Fibroblast of lung (primary cell): Measurements from ENCODE around the gene HCFC2. TPM values are rescaled to one million over a fixed set of nuclear protein-coding genes. Genes with fewer than 3 reads are reported as not detected.
A peak's percentile ranks its signal among the peaks of the same experiment; 100 is the strongest.

Experiments
- DNase-seq, 2 donors: peaks; one replicate each; pipeline versions ENCODE4 v3.0.0 to v3.0.0-alpha.2; 2010; ENCODE audit warnings: low read depth in 2 of 2
- H2AFZ ChIP-seq: 2 replicates; pipeline ENCODE4 v1.5.1; 2012; ENCODE audit warnings: low read length, control low read depth, inconsistent platforms
- H3K27ac ChIP-seq: 2 replicates; pipeline ENCODE4 v1.5.1; 2011; ENCODE audit warnings: low read length, control low read depth; ENCODE audit not compliant: insufficient read depth
- H3K27me3 ChIP-seq: 2 replicates; pipeline ENCODE4 v1.5.1; 2011; ENCODE audit warnings: mild to moderate bottlenecking, low read length; ENCODE audit not compliant: control insufficient read depth, insufficient read depth
- H3K36me3 ChIP-seq: 2 replicates; pipeline ENCODE4 v1.5.1; 2011; ENCODE audit warnings: low read length; ENCODE audit not compliant: control insufficient read depth, insufficient read depth
- H3K4me1 ChIP-seq: 2 replicates; pipeline ENCODE4 v1.5.1; 2011; ENCODE audit warnings: low read length; ENCODE audit not compliant: control insufficient read depth, insufficient read depth; ENCODE audit errors: extremely low read depth
- H3K4me2 ChIP-seq: 2 replicates; pipeline ENCODE4 v1.5.1; 2011; ENCODE audit warnings: low read length, control low read depth; ENCODE audit not compliant: insufficient read depth; ENCODE audit errors: extremely low read depth
- H3K4me3 ChIP-seq, 4 experiments: fragments of 200-600 bp in 1 of 4; sonication (generic) in 1 of 4; replicated peaks in 1 of 4; 2 replicates each; pipeline ENCODE4 v1.5.1; 2011 to 2016; ENCODE audit warnings: low read length in 4 of 4, low read depth in 3 of 4, mild to moderate bottlenecking in 3 of 4, control low read depth in 2 of 4, inconsistent platforms in 1 of 4, mixed read lengths in 1 of 4; ENCODE audit not compliant: insufficient read depth in 1 of 4; ENCODE audit errors: control extremely low read depth in 1 of 4
- H3K79me2 ChIP-seq: 2 replicates; pipeline ENCODE4 v1.5.1; 2012; ENCODE audit warnings: mild to moderate bottlenecking, low read length, inconsistent platforms; ENCODE audit not compliant: control insufficient read depth, insufficient read depth
- H3K9ac ChIP-seq: 2 replicates; pipeline ENCODE4 v1.5.1; 2011; ENCODE audit warnings: mild to moderate bottlenecking, low read length, control low read depth; ENCODE audit not compliant: insufficient read depth
- H3K9me3 ChIP-seq: 2 replicates; pipeline ENCODE4 v1.5.1; 2012; ENCODE audit warnings: low read depth, low read length; ENCODE audit not compliant: control insufficient read depth, insufficient read depth
- H4K20me1 ChIP-seq: 2 replicates; pipeline ENCODE4 v1.5.1; 2011; ENCODE audit warnings: low read length; ENCODE audit not compliant: control insufficient read depth, insufficient read depth; ENCODE audit errors: extremely low read depth
- CTCF ChIP-seq, 2 donors: IDR thresholded peaks in 1 of 2; conservative IDR thresholded peaks in 1 of 2; 1 replicate in 1 of 2; 2 replicates in 1 of 2; pipeline ENCODE4 v1.5.1; 2011 to 2012; ENCODE audit warnings: low read length in 2 of 2, control low read depth in 1 of 2, inconsistent platforms in 1 of 2, low read depth in 1 of 2, mild to moderate bottlenecking in 1 of 2
- EZH2 ChIP-seq: IDR thresholded peaks from 2 replicates; pipeline ENCODE4 v1.5.1; 2012; ENCODE audit warnings: low read length, control low read depth, mild to moderate bottlenecking; ENCODE audit errors: missing control alignments
- polyA plus RNA-seq, 2 donors: library from polyadenylated mRNA; depleted of rRNA in 1 of 2; stranded (reverse) in 1 of 2; unstranded in 1 of 2; fragments of >200 nt; gene quantifications; 2 replicates each; pipeline ENCODE4 v1.2.1, GENCODE V29; 2011 to 2012; ENCODE audit warnings: missing spikeins in 1 of 2
- total RNA-seq: library from RNA; depleted of rRNA; stranded (reverse); fragments of >200 nt; gene quantifications from 2 replicates; pipeline ENCODE4 v1.2.1, GENCODE V29; 2014

Gene HCFC2
- total and polyA plus RNA-seq, 2 donors (not counting 1 experiment from before 2014, with no cell fraction given), result 27.0 to 36.2 TPM

- no peak overlapping the region for H2AFZ ChIP-seq
- no peak for TF ChIP-seq CTCF (conservative IDR thresholded peaks at IDR 0.05 in 1 of 2, IDR thresholded peaks at IDR 0.05 in 1 of 2; ENCODE audit: low read depth in 1 of 2, low read length in 2 of 2)
- TF ChIP-seq EZH2, result no peak
- no peak overlapping the region for H3K4me2 ChIP-seq
- no peaks in the 10 kb centered on the region for H3K27me3 ChIP-seq
- no peaks in the 10 kb centered on the region for H4K20me1 ChIP-seq
- H3K9ac ChIP-seq, result no peak overlapping the region
- no peaks in the 10 kb centered on the region for H3K79me2 ChIP-seq
- no peaks in the 10 kb centered on the region for H3K9me3 ChIP-seq
- H3K27ac ChIP-seq, result no peak overlapping the region
- peaks cover 5% of the 10 kb centered on the region for H3K36me3 ChIP-seq
- peak; percentile 32 to 77 for DNase-seq
- no peak overlapping the region for H3K4me3 ChIP-seq
- H3K4me1 ChIP-seq, result no peaks in the 10 kb centered on the region
Observed at GRCh38 chr12:104094284-104094683, 30.0 kb downstream of the HCFC2 start.

- Histone ChIP-seq H3K4me2 (no peak overlapping the region), H3K9ac (no peak overlapping the region), H4K20me1 (no peaks in the 10 kb centered on the region), H3K4me3 (no peak overlapping the region), H3K4me1 (no peaks in the 10 kb centered on the region), H3K27ac (no peak overlapping the region), H3K36me3 (peaks cover 5% of the 10 kb centered on the region), H3K79me2 (no peaks in the 10 kb centered on the region), H3K9me3 (no peaks in the 10 kb centered on the region), H3K27me3 (no peaks in the 10 kb centered on the region), H2AFZ (no peak overlapping the region)
- TF ChIP-seq CTCF (conservative IDR thresholded peaks at IDR 0.05 in 1 of 2, IDR thresholded peaks at IDR 0.05 in 1 of 2; ENCODE audit: low read depth in 1 of 2, low read length in 2 of 2) (no peak), EZH2 (no peak)
- no peak for DNase-seq
Observed at GRCh38 chr12:104095289-104095688, 31.0 kb downstream of the HCFC2 start.

- Histone ChIP-seq H3K9ac (no peak overlapping the region), H3K9me3 (no peaks in the 10 kb centered on the region), H3K27ac (no peak overlapping the region), H3K4me3 (no peak overlapping the region), H3K79me2 (no peaks in the 10 kb centered on the region), H3K4me1 (no peaks in the 10 kb centered on the region), H3K4me2 (no peak overlapping the region), H3K27me3 (no peaks in the 10 kb centered on the region), H2AFZ (no peak overlapping the region), H4K20me1 (no peaks in the 10 kb centered on the region), H3K36me3 (peaks cover 8% of the 10 kb centered on the region)
- no peak for TF ChIP-seq EZH2
- no peak for TF ChIP-seq CTCF (conservative IDR thresholded peaks at IDR 0.05 in 1 of 2, IDR thresholded peaks at IDR 0.05 in 1 of 2; ENCODE audit: low read depth in 1 of 2, low read length in 2 of 2)
- no peak for DNase-seq
Observed at GRCh38 chr12:104097954-104098353, 33.6 kb downstream of the HCFC2 start.
